Chondrocyte (in vitro differentiated cells): ENCODE data around the gene PPP1R3C. TPM values are rescaled to one million over a fixed set of nuclear protein-coding genes. Genes with fewer than 3 reads are reported as not detected.

ENCODE experiments used
- DNase-seq: peaks from one replicate; pipeline ENCODE4 v3.0.0; 2021; ENCODE audit warnings: mixed read lengths, low spot score
- H3K27ac Mint-ChIP-seq: one replicate; pipeline ENCODE4 v1.8.0; 2021; ENCODE audit warnings: mild to moderate bottlenecking, moderate library complexity, mixed read lengths; ENCODE audit not compliant: unreplicated experiment
- H3K27me3 Mint-ChIP-seq: 2 replicates; pipeline ENCODE4 v1.8.0; 2021; ENCODE audit warnings: low read depth, mixed read lengths
- H3K36me3 Mint-ChIP-seq: 2 replicates; pipeline ENCODE4 v1.8.0; 2021; ENCODE audit warnings: low read depth, mixed read lengths
- H3K4me1 Mint-ChIP-seq: 2 replicates; pipeline ENCODE4 v1.8.0; 2021; ENCODE audit warnings: low read depth, mild to moderate bottlenecking, mixed read lengths
- H3K4me3 Mint-ChIP-seq: one replicate; pipeline ENCODE4 v1.8.0; 2021; ENCODE audit warnings: mild to moderate bottlenecking, moderate library complexity, mixed read lengths; ENCODE audit not compliant: unreplicated experiment
- H3K9me3 Mint-ChIP-seq: 2 replicates; pipeline ENCODE4 v1.8.0; 2021; ENCODE audit warnings: low read depth, mixed read lengths
- CTCF ChIP-seq: fragments of 200-600 bp; sonication (generic); IDR thresholded peaks from 2 replicates; pipeline ENCODE4 v1.5.0; 2021; ENCODE audit warnings: antibody characterized with exemption, mild to moderate bottlenecking, moderate library complexity
- long read RNA-seq: library from polyadenylated mRNA; stranded (forward); transcript quantifications from one replicate; pipeline ENCODE4 v2.0.0, GENCODE V29; 2021
- total RNA-seq: library from RNA; stranded (reverse); gene quantifications from 3 replicates; pipeline ENCODE4 v1.2.1, GENCODE V29; 2021

Gene PPP1R3C
- total RNA-seq: 24.0 to 39.8 TPM (median 39.0 TPM) in 3 replicates
- long read RNA-seq, transcript PPP1R3C-201 (2 exons, 2,524 nt): major isoform, 42 of 51 reads
- long read RNA-seq, partial matches to known transcripts: 0 of 51 reads
- long read RNA-seq, other reads (novel, unspliced or antisense): 9 of 51 reads

GRCh38 chr10:91632671-91633550, at the start of gene PPP1R3C:
PPP1R3C (minus strand) TSS chr10:91633071; CDS start chr10:91632969, 102 bp downstream.
- H3K4me1 Mint-ChIP-seq: peaks cover 81% of the 10 kb centered on the region
- peak within 1 kb of the TSS; percentile 87 for H3K27ac Mint-ChIP-seq
- H3K36me3 Mint-ChIP-seq: peaks cover 24% of the 10 kb centered on the region
- peak within 1 kb of the TSS; percentile 80 for H3K4me3 Mint-ChIP-seq
- DNase-seq: peak; percentile 93
- no peaks in the 10 kb centered on the region for H3K27me3 Mint-ChIP-seq
- H3K9me3 Mint-ChIP-seq: no peaks in the 10 kb centered on the region
- peak; percentile 67 for TF ChIP-seq CTCF

- Mint-ChIP-seq H3K9me3 (no peaks in the 10 kb centered on the region), H3K27ac (peak overlapping the region; percentile 20), H3K36me3 (no peaks in the 10 kb centered on the region), H3K4me3 (no peak overlapping the region), H3K4me1 (peaks cover 17% of the 10 kb centered on the region), H3K27me3 (no peaks in the 10 kb centered on the region)
- DNase-seq: no peak
- no peak for TF ChIP-seq CTCF
Observed at GRCh38 chr10:91681361-91682276, 48.7 kb upstream of the PPP1R3C start.

DNA sequence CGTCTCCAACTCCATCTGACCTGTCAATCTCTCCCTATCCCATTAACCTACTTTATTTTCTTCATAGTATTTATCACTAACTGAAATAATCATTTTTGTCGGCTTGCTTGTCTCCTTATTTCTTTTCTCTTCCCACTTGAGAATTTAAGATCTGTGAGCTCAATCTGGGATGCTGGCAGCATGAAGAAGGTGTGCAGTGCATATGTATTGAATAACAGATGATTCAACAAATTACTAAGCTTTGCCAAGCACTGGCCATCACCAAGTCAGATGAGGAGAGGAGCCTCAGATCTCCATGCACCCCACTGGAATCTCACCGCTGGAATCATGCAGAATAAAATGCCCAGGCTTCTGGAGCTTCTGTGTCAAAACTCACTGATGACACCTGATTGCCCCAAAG, 47.6 kb upstream of the PPP1R3C start:
- Mint-ChIP-seq H3K27ac (no peak overlapping the region), H3K4me1 (peaks cover 17% of the 10 kb centered on the region), H3K27me3 (no peaks in the 10 kb centered on the region), H3K36me3 (no peaks in the 10 kb centered on the region), H3K4me3 (no peak overlapping the region), H3K9me3 (no peaks in the 10 kb centered on the region)
- DNase-seq: no peak
- no peak for TF ChIP-seq CTCF

GRCh38 chr10:91679296-91679695, 46.4 kb upstream of the PPP1R3C start:
- H3K36me3 Mint-ChIP-seq: no peaks in the 10 kb centered on the region
- no peak for TF ChIP-seq CTCF
- no peak overlapping the region for H3K27ac Mint-ChIP-seq
- H3K4me3 Mint-ChIP-seq: no peak overlapping the region
- DNase-seq: no peak
- no peaks in the 10 kb centered on the region for H3K9me3 Mint-ChIP-seq
- H3K4me1 Mint-ChIP-seq: peaks cover 17% of the 10 kb centered on the region
- no peaks in the 10 kb centered on the region for H3K27me3 Mint-ChIP-seq

- peaks cover 10% of the 10 kb centered on the region for H3K4me1 Mint-ChIP-seq
- H3K36me3 Mint-ChIP-seq: no peaks in the 10 kb centered on the region
- H3K27ac Mint-ChIP-seq: no peak overlapping the region
- no peak for DNase-seq
- TF ChIP-seq CTCF: no peak
- H3K4me3 Mint-ChIP-seq: no peak overlapping the region
- no peaks in the 10 kb centered on the region for H3K9me3 Mint-ChIP-seq
- no peaks in the 10 kb centered on the region for H3K27me3 Mint-ChIP-seq
Observed at GRCh38 chr10:91677911-91678310, 45.0 kb upstream of the PPP1R3C start.
